ENCODE results near the gene MMP7. TPM values are rescaled to one million over a fixed set of nuclear protein-coding genes. Genes with fewer than 3 reads are reported as not detected.

MMP7 gene
- total RNA-seq, 2 experiments from 2014 or later, result not detected

- Mint-ChIP-seq H3K27ac (no peak overlapping the region), H3K4me3 (no peak overlapping the region), H3K4me1 (ENCODE audit: low read depth) (no peaks in the 10 kb centered on the region), H3K27me3 (no peaks in the 10 kb centered on the region), H3K9me3 (no peaks in the 10 kb centered on the region), H3K36me3 (ENCODE audit: low read depth) (no peaks in the 10 kb centered on the region)
- ATAC-seq (ENCODE audit: poor library complexity), result no peak
- Histone ChIP-seq H3K9me3 (ENCODE audit: control insufficient read depth in 1 of 2, insufficient read depth in 1 of 2, low read length in 2 of 2) (no peaks in the 10 kb centered on the region), H3K27ac (ENCODE audit: low read depth in 1 of 2, low read length in 2 of 2) (no peak overlapping the region), H3K27me3 (ENCODE audit: control insufficient read depth in 1 of 2, insufficient read depth in 2 of 2, low read length in 2 of 2) (no peaks in the 10 kb centered on the region), H3K36me3 (ENCODE audit: insufficient read depth, low read length) (no peaks in the 10 kb centered on the region), H3K4me1 (ENCODE audit: insufficient read depth, low read length) (no peaks in the 10 kb centered on the region), H3K4me3 (ENCODE audit: low read length) (no peak overlapping the region)
- ChIA-PET POLR2A (no interaction called here), CTCF (interaction anchor here (0.7 kb wide), 1 partner anchor 52 kb away, joined by 3 read pairs; no protein-coding TSS in a partner anchor)
- peak in 3 of 14 experiments; percentile 31 to 41 (median 35) for DNase-seq
- intact Hi-C loops (cut with DNase I, micrococcal nuclease), result no loop called here
- TF ChIP-seq, protein P1, sequence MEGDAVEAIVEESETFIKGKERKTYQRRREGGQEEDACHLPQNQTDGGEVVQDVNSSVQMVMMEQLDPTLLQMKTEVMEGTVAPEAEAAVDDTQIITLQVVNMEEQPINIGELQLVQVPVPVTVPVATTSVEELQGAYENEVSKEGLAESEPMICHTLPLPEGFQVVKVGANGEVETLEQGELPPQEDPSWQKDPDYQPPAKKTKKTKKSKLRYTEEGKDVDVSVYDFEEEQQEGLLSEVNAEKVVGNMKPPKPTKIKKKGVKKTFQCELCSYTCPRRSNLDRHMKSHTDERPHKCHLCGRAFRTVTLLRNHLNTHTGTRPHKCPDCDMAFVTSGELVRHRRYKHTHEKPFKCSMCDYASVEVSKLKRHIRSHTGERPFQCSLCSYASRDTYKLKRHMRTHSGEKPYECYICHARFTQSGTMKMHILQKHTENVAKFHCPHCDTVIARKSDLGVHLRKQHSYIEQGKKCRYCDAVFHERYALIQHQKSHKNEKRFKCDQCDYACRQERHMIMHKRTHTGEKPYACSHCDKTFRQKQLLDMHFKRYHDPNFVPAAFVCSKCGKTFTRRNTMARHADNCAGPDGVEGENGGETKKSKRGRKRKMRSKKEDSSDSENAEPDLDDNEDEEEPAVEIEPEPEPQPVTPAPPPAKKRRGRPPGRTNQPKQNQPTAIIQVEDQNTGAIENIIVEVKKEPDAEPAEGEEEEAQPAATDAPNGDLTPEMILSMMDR (IDR thresholded peaks at IDR 0.05), result no peak
Observed at GRCh38 chr11:102546923-102547471, 16.4 kb upstream of the MMP7 start.

GRCh38 chr11:102546427-102546826, 15.9 kb upstream of the MMP7 start:
- Histone ChIP-seq H3K4me3 (ENCODE audit: low read length) (no peak overlapping the region), H3K27me3 (ENCODE audit: control insufficient read depth in 1 of 2, insufficient read depth in 2 of 2, low read length in 2 of 2) (no peaks in the 10 kb centered on the region), H3K27ac (ENCODE audit: low read depth in 1 of 2, low read length in 2 of 2) (no peak overlapping the region), H3K36me3 (ENCODE audit: insufficient read depth, low read length) (no peaks in the 10 kb centered on the region), H3K4me1 (ENCODE audit: insufficient read depth, low read length) (no peaks in the 10 kb centered on the region), H3K9me3 (ENCODE audit: control insufficient read depth in 1 of 2, insufficient read depth in 1 of 2, low read length in 2 of 2) (no peaks in the 10 kb centered on the region)
- intact Hi-C loops (cut with DNase I, micrococcal nuclease), result no loop called here
- H3K9me3 Mint-ChIP-seq, result no peaks in the 10 kb centered on the region
- ATAC-seq (ENCODE audit: poor library complexity) (no peak), DNase-seq (peak in 2 of 14 experiments; percentile 9 to 22)
- H3K36me3 Mint-ChIP-seq (ENCODE audit: low read depth), result no peaks in the 10 kb centered on the region
- ChIA-PET CTCF (no interaction called here), POLR2A (no interaction called here)
- TF ChIP-seq, protein P1 (IDR thresholded peaks at IDR 0.05), result no peak
- no peak overlapping the region for H3K27ac Mint-ChIP-seq
- no peaks in the 10 kb centered on the region for H3K4me1 Mint-ChIP-seq (ENCODE audit: low read depth)
- no peak overlapping the region for H3K4me3 Mint-ChIP-seq
- no peaks in the 10 kb centered on the region for H3K27me3 Mint-ChIP-seq

- Mint-ChIP-seq H3K27ac (no peak overlapping the region), H3K4me1 (ENCODE audit: low read depth) (no peaks in the 10 kb centered on the region), H3K9me3 (no peaks in the 10 kb centered on the region), H3K27me3 (no peaks in the 10 kb centered on the region), H3K4me3 (no peak overlapping the region), H3K36me3 (ENCODE audit: low read depth) (no peaks in the 10 kb centered on the region)
- POLR2A ChIA-PET, result interaction anchor here (1.5 kb wide), 1 partner anchor 14 kb away, joined by 3 read pairs; no protein-coding TSS in a partner anchor
- ATAC-seq (ENCODE audit: poor library complexity) (no peak), DNase-seq (no peak)
- CTCF ChIA-PET, result no interaction called here
- no peak overlapping the region for H3K4me3 ChIP-seq (ENCODE audit: low read length)
- no peak overlapping the region for H3K27ac ChIP-seq (ENCODE audit: low read depth in 1 of 2, low read length in 2 of 2)
- intact Hi-C loops (cut with DNase I, micrococcal nuclease), result no loop called here
- H3K36me3 ChIP-seq (ENCODE audit: insufficient read depth, low read length), result no peaks in the 10 kb centered on the region
- H3K9me3 ChIP-seq (ENCODE audit: control insufficient read depth in 1 of 2, insufficient read depth in 1 of 2, low read length in 2 of 2), result no peaks in the 10 kb centered on the region
- H3K4me1 ChIP-seq (ENCODE audit: insufficient read depth, low read length), result no peaks in the 10 kb centered on the region
- TF ChIP-seq, protein P1 (IDR thresholded peaks at IDR 0.05), result no peak
- H3K27me3 ChIP-seq (ENCODE audit: control insufficient read depth in 1 of 2, insufficient read depth in 2 of 2, low read length in 2 of 2), result no peaks in the 10 kb centered on the region
Observed at GRCh38 chr11:102545701-102546100, 15.2 kb upstream of the MMP7 start.

Measured in CD4-positive, alpha-beta T cell (primary cell).